Thymus (tissue), 11 donors: ENCODE measurements around the gene GALNTL6. TPM values are rescaled to one million over a fixed set of nuclear protein-coding genes. Genes with fewer than 3 reads are reported as not detected.
"Not testable (repeated sequence)": the region's sequence is repeated elsewhere in the genome, so short reads cannot be mapped to it uniquely, and the experiment has no call there.

Source experiments
- DNase-seq, 9 donors: peaks; one replicate each; pipeline ENCODE4 v3.0.0-alpha.2; 2013; ENCODE audit warnings: low spot score in 9 of 9, low read depth in 6 of 9, missing footprints in 1 of 9
- H3K27ac ChIP-seq, 2 donors: one replicate each; pipeline ENCODE4 v1.5.1; 2013; ENCODE audit warnings: control low read depth in 1 of 2, low read depth in 1 of 2, low read length in 1 of 2, mild to moderate bottlenecking in 1 of 2, moderate library complexity in 1 of 2
- H3K27me3 ChIP-seq, 2 donors: one replicate each; pipeline ENCODE4 v1.5.1; 2013; ENCODE audit warnings: low read length in 1 of 2; ENCODE audit not compliant: control insufficient read depth in 2 of 2, insufficient read depth in 1 of 2
- H3K36me3 ChIP-seq, 2 donors: one replicate each; pipeline ENCODE4 v1.5.1; 2013; ENCODE audit warnings: low read length in 1 of 2, mild to moderate bottlenecking in 1 of 2, moderate library complexity in 1 of 2; ENCODE audit not compliant: control insufficient read depth in 2 of 2, insufficient read depth in 2 of 2
- H3K4me1 ChIP-seq, 2 donors: one replicate each; pipeline ENCODE4 v1.5.1; 2013; ENCODE audit warnings: low read length in 2 of 2; ENCODE audit not compliant: control insufficient read depth in 2 of 2, insufficient read depth in 2 of 2
- H3K4me3 ChIP-seq, 2 donors: one replicate each; pipeline ENCODE4 v1.5.1; 2013; ENCODE audit warnings: low read length in 2 of 2, control low read depth in 1 of 2, mild to moderate bottlenecking in 1 of 2
- H3K9me3 ChIP-seq, 2 donors: one replicate each; pipeline ENCODE4 v1.5.1; 2013; ENCODE audit warnings: low read length in 1 of 2, mild to moderate bottlenecking in 1 of 2; ENCODE audit not compliant: control insufficient read depth in 2 of 2, insufficient read depth in 1 of 2
- WGBS: extraction: QIAGEN DNeasy Blood & Tissue Kit; methylation state at CpG from one replicate; pipeline ENCODE4 v1.1.7; 2013; 5-methylcytosine and 5-hydroxymethylcytosine counted together
- polyA plus RNA-seq: library from polyadenylated mRNA; stranded (reverse); fragments of 200-250 nt; gene quantifications from one replicate; pipeline ENCODE4 v1.2.3, GENCODE V29; 2013
- total RNA-seq: library from RNA; stranded (reverse); fragments of 120-200 nt; gene quantifications from one replicate; pipeline ENCODE4 v1.2.4, GENCODE V29; 2013
- donor health status: healthy.

Gene GALNTL6
- total and polyA plus RNA-seq, 2 donors, result 0.05 TPM

- no peaks in the 10 kb centered on the region for H3K27me3 ChIP-seq
- DNase-seq, result no peak
- no peaks in the 10 kb centered on the region for H3K9me3 ChIP-seq
- H3K4me3 ChIP-seq, result no peak overlapping the region
- H3K27ac ChIP-seq, result no peak overlapping the region
- H3K4me1 ChIP-seq, result no peaks in the 10 kb centered on the region
- WGBS, result 90% methylated on average over 1 of the region's 1 CpG
- no peaks in the 10 kb centered on the region for H3K36me3 ChIP-seq
Observed at GRCh38 chr4:172785613-172786012, 972.4 kb downstream of the GALNTL6 start.

GRCh38 chr4:172786039-172786792 lies 973.0 kb downstream of the GALNTL6 start:
- Histone ChIP-seq H3K27me3 (no peaks in the 10 kb centered on the region), H3K4me1 (no peaks in the 10 kb centered on the region), H3K4me3 (no peak overlapping the region), H3K9me3 (no peaks in the 10 kb centered on the region), H3K36me3 (no peaks in the 10 kb centered on the region), H3K27ac (no peak overlapping the region)
- 23% methylated on average over 4 of the region's 4 CpGs for WGBS
- DNase-seq, result no peak

- no peaks in the 10 kb centered on the region for H3K27me3 ChIP-seq
- no peaks in the 10 kb centered on the region for H3K4me1 ChIP-seq
- no peaks in the 10 kb centered on the region for H3K36me3 ChIP-seq
- no peak overlapping the region for H3K27ac ChIP-seq
- no peaks in the 10 kb centered on the region for H3K9me3 ChIP-seq
- no peak overlapping the region for H3K4me3 ChIP-seq
- WGBS, result 52% methylated on average over 3 of the region's 3 CpGs
- DNase-seq, result no peak
Observed at GRCh38 chr4:172787111-172787510, 973.9 kb downstream of the GALNTL6 start.

- no peaks in the 10 kb centered on the region for H3K9me3 ChIP-seq
- no peaks in the 10 kb centered on the region for H3K36me3 ChIP-seq
- no peak overlapping the region for H3K27ac ChIP-seq
- H3K4me1 ChIP-seq, result no peaks in the 10 kb centered on the region
- DNase-seq, result no peak
- no peaks in the 10 kb centered on the region for H3K27me3 ChIP-seq
- no peak overlapping the region for H3K4me3 ChIP-seq
- WGBS, result 96% methylated on average over 4 of the region's 4 CpGs
Observed at GRCh38 chr4:172791841-172792240, 978.6 kb downstream of the GALNTL6 start.

GRCh38 chr4:172793565-172794306 lies 980.5 kb downstream of the GALNTL6 start:
- WGBS, result 88% methylated on average over 4 of the region's 4 CpGs
- no peak overlapping the region for H3K27ac ChIP-seq
- H3K4me3 ChIP-seq, result no peak overlapping the region
- H3K36me3 ChIP-seq, result no peaks in the 10 kb centered on the region
- H3K9me3 ChIP-seq, result no peaks in the 10 kb centered on the region
- no peak for DNase-seq
- H3K27me3 ChIP-seq, result no peaks in the 10 kb centered on the region
- no peaks in the 10 kb centered on the region for H3K4me1 ChIP-seq

GRCh38 chr4:172794307-172794703 lies 981.1 kb downstream of the GALNTL6 start:
- WGBS, result 95% methylated on average over 3 of the region's 3 CpGs
- Histone ChIP-seq H3K4me1 (no peaks in the 10 kb centered on the region), H3K4me3 (no peak overlapping the region)

GRCh38 chr4:172797281-172797680 lies 984.1 kb downstream of the GALNTL6 start:
- H3K27ac ChIP-seq, H3K36me3 ChIP-seq, DNase-seq, H3K9me3 ChIP-seq, H3K4me3 ChIP-seq, H3K4me1 ChIP-seq, H3K27me3 ChIP-seq: not testable (repeated sequence)
- 98% methylated on average over 18 of the region's 18 CpGs for WGBS

More at GRCh38 chr4:172794307-172794703, 981.1 kb downstream of the GALNTL6 start:
- no peaks in the 10 kb centered on the region for H3K27me3 ChIP-seq
- no peaks in the 10 kb centered on the region for H3K9me3 ChIP-seq
- no peak for DNase-seq
- no peak overlapping the region for H3K27ac ChIP-seq
- no peaks in the 10 kb centered on the region for H3K36me3 ChIP-seq

- no peak for DNase-seq
- Histone ChIP-seq H3K4me3 (no peak overlapping the region), H3K4me1 (no peaks in the 10 kb centered on the region), H3K36me3 (no peaks in the 10 kb centered on the region), H3K9me3 (no peaks in the 10 kb centered on the region), H3K27me3 (no peaks in the 10 kb centered on the region), H3K27ac (no peak overlapping the region)
- 80% methylated on average over 2 of the region's 2 CpGs for WGBS
Observed at GRCh38 chr4:172802032-172802431, 988.8 kb downstream of the GALNTL6 start.

GRCh38 chr4:172806841-172807240 lies 993.6 kb downstream of the GALNTL6 start:
- Histone ChIP-seq H3K4me3 (no peak overlapping the region), H3K27ac (no peak overlapping the region), H3K27me3 (no peaks in the 10 kb centered on the region), H3K9me3 (no peaks in the 10 kb centered on the region), H3K36me3 (no peaks in the 10 kb centered on the region), H3K4me1 (no peaks in the 10 kb centered on the region)
- over 99% methylated on average over 4 of the region's 4 CpGs for WGBS
- DNase-seq, result no peak
